Panc1 (cell line): Measurements from ENCODE around the gene RPAP2. TPM values are rescaled to one million over a fixed set of nuclear protein-coding genes. Genes with fewer than 3 reads are reported as not detected.

Source experiments
- ATAC-seq: fragments of 200-7000 bp; cut with Tn5 transposase; 2 replicates; pipeline ENCODE4 v1.9.1; 2020; ENCODE audit warnings: mild to moderate bottlenecking, moderate library complexity
- BruUV-seq: library from RNA; stranded (reverse); fragments of 400-500 nt; replicated peaks from 2 replicates; lab custom pipeline; 2021; lab: Mats Ljungman, UMichigan
- CTCF ChIA-PET: fragments of 300-600 bp; sonication (Branson Sonifier 250); formaldehyde crosslinking; loops from one replicate; lab custom pipeline; 2022; ENCODE audit warnings: antibody characterized with exemption; lab: Charles Lee
- POLR2A ChIA-PET: fragments of 300-600 bp; sonication (Branson Sonifier 250); formaldehyde crosslinking; loops from one replicate; lab custom pipeline; 2022; ENCODE audit warnings: antibody characterized with exemption; lab: Charles Lee
- DNase-seq: peaks from one replicate; pipeline ENCODE4 v3.0.0-alpha.2; 2010; ENCODE audit warnings: low read depth, low spot score
- H3K27ac ChIP-seq: 2 replicates; pipeline ENCODE4 v1.5.1; 2011; ENCODE audit warnings: mild to moderate bottlenecking, low read length, inconsistent platforms
- H3K27me3 ChIP-seq: fragments of 200-500 bp; sonication (Bioruptor generic); 2 replicates; pipeline ENCODE4 v1.6.0; 2014; ENCODE audit warnings: low read length, inconsistent platforms; ENCODE audit not compliant: control insufficient read depth, insufficient read depth
- H3K36me3 ChIP-seq: fragments of 200-500 bp; sonication (Bioruptor generic); 2 replicates; pipeline ENCODE4 v1.5.1; 2014; ENCODE audit warnings: inconsistent platforms, mild to moderate bottlenecking, low read length, moderate library complexity; ENCODE audit not compliant: control insufficient read depth, insufficient read depth
- H3K4me1 ChIP-seq: 2 replicates; pipeline ENCODE4 v1.5.1; 2011; ENCODE audit warnings: inconsistent platforms, mild to moderate bottlenecking, low read length, moderate library complexity; ENCODE audit not compliant: control insufficient read depth, insufficient read depth
- H3K4me3 ChIP-seq, 2 experiments: 2 replicates each; pipeline ENCODE4 v1.5.1; 2011 to 2012; ENCODE audit warnings: low read depth in 2 of 2, low read length in 2 of 2, mild to moderate bottlenecking in 2 of 2, inconsistent platforms in 1 of 2, moderate library complexity in 1 of 2
- H3K9me3 ChIP-seq: fragments of 200-500 bp; sonication (Bioruptor generic); 2 replicates; pipeline ENCODE4 v1.5.1; 2014; ENCODE audit warnings: low read depth, mild to moderate bottlenecking, inconsistent platforms, low read length, moderate library complexity; ENCODE audit not compliant: control insufficient read depth, insufficient read depth
- CTCF ChIP-seq: fragments of 450-650 bp; IDR thresholded peaks from 2 replicates; pipeline ENCODE4 v1.5.1; 2017; ENCODE audit warnings: mild to moderate bottlenecking
- POLR2AphosphoS5 ChIP-seq: IDR thresholded peaks from 2 replicates; pipeline ENCODE4 v1.6.1; 2012; ENCODE audit warnings: mild to moderate bottlenecking, low read depth, low read length, moderate library complexity
- REST ChIP-seq, 2 experiments: IDR thresholded peaks; 2 replicates each; pipeline ENCODE4 v1.6.1; 2011 to 2012; ENCODE audit warnings: low read depth in 2 of 2, control low read depth in 1 of 2, low read length in 1 of 2, mild to moderate bottlenecking in 1 of 2, moderate library complexity in 1 of 2; ENCODE audit not compliant: insufficient read depth in 1 of 2
- SIN3A ChIP-seq: IDR thresholded peaks from 2 replicates; pipeline ENCODE4 v1.6.1; 2012; ENCODE audit warnings: low read depth, mild to moderate bottlenecking, low read length, moderate library complexity, borderline replicate concordance; ENCODE audit not compliant: insufficient read depth
- TCF7L2 ChIP-seq: IDR thresholded peaks from 2 replicates; pipeline ENCODE4 v1.6.1; 2011; ENCODE audit warnings: mild to moderate bottlenecking, low read depth, low read length, inconsistent platforms
- in situ Hi-C: cut with HindIII; loops from 2 replicates; pipeline ENCODE4 v1.10.0; 2016; ENCODE audit warnings: low sequenced_read_pairs, low pct_unique_long_range_greater_than_20kb
- intact Hi-C: fragments of 100-400 bp; cut with micrococcal nuclease; formaldehyde crosslinking; loops from one replicate; pipeline ENCODE4 v1.10.0; 2022; ENCODE audit not compliant: unreplicated experiment
- total RNA-seq: library from RNA; stranded (reverse); gene quantifications from one replicate; pipeline ENCODE4 v1.2.1, GENCODE V29; 2021; ENCODE audit not compliant: unreplicated experiment

The RPAP2 gene
- total RNA-seq, 1 experiment from 2014 or later = 16.3 TPM

- no peak overlapping the region for H3K4me3 ChIP-seq
- ChIA-PET POLR2A (no interaction called here), CTCF (interaction anchor here (0.6 kb wide), 1 partner anchor 63 kb away, joined by 3 read pairs; no protein-coding TSS in a partner anchor)
- intact Hi-C loops = no loop called here
- no peaks in the 10 kb centered on the region for H3K36me3 ChIP-seq
- no TSS peak for BruUV-seq
- no peaks in the 10 kb centered on the region for H3K9me3 ChIP-seq
- H3K4me1 ChIP-seq = no peaks in the 10 kb centered on the region
- TF ChIP-seq SIN3A (no peak), TCF7L2 (no peak), POLR2AphosphoS5 (no peak), CTCF (no peak), REST (IDR thresholded peaks at IDR 0.05; ENCODE audit: insufficient read depth in 1 of 2, low read depth in 2 of 2, low read length in 1 of 2) (no peak)
- DNase-seq = no peak
- in situ Hi-C loops = no loop called here
- ATAC-seq = no peak
- H3K27ac ChIP-seq = no peak overlapping the region
- no peaks in the 10 kb centered on the region for H3K27me3 ChIP-seq
These were observed 25.8 kb upstream of the RPAP2 start for GRCh38 chr1:92273039-92273438.

GRCh38 chr1:92274939-92275338, 23.9 kb upstream of the RPAP2 start:
- no peak overlapping the region for H3K27ac ChIP-seq
- in situ Hi-C loops (no loop called here), intact Hi-C loops (no loop called here)
- ATAC-seq (no peak), DNase-seq (no peak)
- no peaks in the 10 kb centered on the region for H3K9me3 ChIP-seq
- no peaks in the 10 kb centered on the region for H3K4me1 ChIP-seq
- H3K27me3 ChIP-seq = no peaks in the 10 kb centered on the region
- no TSS peak for BruUV-seq
- H3K36me3 ChIP-seq = no peaks in the 10 kb centered on the region
- ChIA-PET CTCF (no interaction called here), POLR2A (no interaction called here)
- no peak overlapping the region for H3K4me3 ChIP-seq
- TF ChIP-seq POLR2AphosphoS5 = no peak
- no peak for TF ChIP-seq TCF7L2
- no peak for TF ChIP-seq REST (IDR thresholded peaks at IDR 0.05; ENCODE audit: insufficient read depth in 1 of 2, low read depth in 2 of 2, low read length in 1 of 2)
- TF ChIP-seq SIN3A = no peak
- no peak for TF ChIP-seq CTCF
